Inferior parietal cortex (tissue), 1 donor: Measurements from ENCODE around the gene SEC16A.
"Not testable (repeated sequence)": the region's sequence is repeated elsewhere in the genome, so short reads cannot be mapped to it uniquely, and the experiment has no call there.

Experiments used
- DNase-seq: peaks from one replicate; pipeline ENCODE4 v3.0.0-alpha.2; 2016; ENCODE audit errors: extremely low spot score

SEC16A gene

GRCh38 chr9:136439481-136440408 lies 43.1 kb downstream of the SEC16A start, which contains the start of gene INPP5E:
Gene INPP5E, minus strand, starts transcription at chr9:136439845. Its CDS starts 426 bp downstream, at chr9:136439419.
- DNase-seq = peak; percentile 53

- no peak for DNase-seq
Observed at GRCh38 chr9:136438548-136439480, 44.0 kb downstream of the SEC16A start.

- no peak for DNase-seq
Observed at GRCh38 chr9:136437839-136438547, 44.8 kb downstream of the SEC16A start.

GRCh38 chr9:136437430-136437829 lies 45.4 kb downstream of the SEC16A start:
- no peak for DNase-seq

- DNase-seq = no peak
Observed at GRCh38 chr9:136436055-136436634, 46.7 kb downstream of the SEC16A start.

- DNase-seq = no peak
Observed at GRCh38 chr9:136434580-136435169, 48.2 kb downstream of the SEC16A start.

- DNase-seq = no peak
Observed at GRCh38 chr9:136433849-136434579, 48.8 kb downstream of the SEC16A start.

GRCh38 chr9:136433043-136433715 lies 49.7 kb downstream of the SEC16A start:
- DNase-seq = no peak

- no peak for DNase-seq
Observed at GRCh38 chr9:136432591-136432990, 50.2 kb downstream of the SEC16A start.

- DNase-seq = no peak
Observed at GRCh38 chr9:136431782-136432350, 51.0 kb downstream of the SEC16A start.

- no peak for DNase-seq
Observed at GRCh38 chr9:136430588-136431234, 52.1 kb downstream of the SEC16A start.

- no peak for DNase-seq
Observed at GRCh38 chr9:136429683-136430491, 53.0 kb downstream of the SEC16A start.

GRCh38 chr9:136429075-136429628 lies 53.7 kb downstream of the SEC16A start:
- no peak for DNase-seq

GRCh38 chr9:136426787-136427186 lies 56.1 kb downstream of the SEC16A start:
- DNase-seq = no peak

GRCh38 chr9:136425367-136425766 lies 57.5 kb downstream of the SEC16A start:
- DNase-seq = not testable (repeated sequence)

- no peak for DNase-seq
Observed at GRCh38 chr9:136424750-136425362, 58.0 kb downstream of the SEC16A start.
